HCT116 (cell line): Measurements from ENCODE around the gene ZNF112. TPM values are rescaled to one million over a fixed set of nuclear protein-coding genes. Genes with fewer than 3 reads are reported as not detected.

Experiments
- ATAC-seq: fragments of 200-7000 bp; cut with Tn5 transposase; 2 replicates; pipeline ENCODE4 v1.9.1; 2020; ENCODE audit warnings: mild to moderate bottlenecking, moderate library complexity
- BruUV-seq: library from RNA; stranded (reverse); fragments of 400-500 nt; replicated peaks from 2 replicates; lab custom pipeline; 2021; lab: Mats Ljungman, UMichigan
- CTCF ChIA-PET: fragments of 300-600 bp; sonication (Branson Sonifier 250); formaldehyde crosslinking; loops from one replicate; lab custom pipeline; 2021; ENCODE audit warnings: antibody characterized with exemption; lab: Charles Lee
- POLR2A ChIA-PET: fragments of 300-600, 350-600 bp; sonication (Branson Sonifier 250); formaldehyde crosslinking; loops from one replicate; lab custom pipeline; 2021; ENCODE audit warnings: antibody characterized with exemption; lab: Charles Lee
- RAD21 ChIA-PET, 2 experiments: fragments of 300-600 bp; sonication (Branson Sonifier 250); formaldehyde crosslinking; loops; one replicate each; lab custom pipeline; 2023; ENCODE audit warnings: low total read pairs in 2 of 2; ENCODE audit not compliant: uncharacterized antibody in 2 of 2, unreplicated experiment in 2 of 2, low non-redundant PET in 1 of 2; lab: Charles Lee
- DNase-seq: peaks from one replicate; pipeline ENCODE4 v3.0.0-alpha.2; 2010; ENCODE audit warnings: low read depth, low spot score
- H2AFZ ChIP-seq: fragments of 200-600 bp; shearing (Covaris generic), sonication (generic); 2 replicates; pipeline ENCODE4 v1.6.1; 2017; ENCODE audit warnings: low read depth, mixed run types, mixed read lengths, antibody characterized with exemption, low read length; ENCODE audit not compliant: poor library complexity, severe bottlenecking
- H3K27ac ChIP-seq: 2 replicates; pipeline ENCODE4 v1.5.1; 2012; ENCODE audit warnings: low read depth, low read length
- H3K27me3 ChIP-seq: fragments of 200-600 bp; sonication (generic); 2 replicates; pipeline ENCODE4 v1.6.1; 2016; ENCODE audit warnings: mixed run types, low read length, mixed read lengths; ENCODE audit not compliant: insufficient read depth
- H3K36me3 ChIP-seq, 2 experiments: fragments of 200-500 bp in 1 of 2; fragments of 200-600 bp in 1 of 2; sonication (Bioruptor generic) in 1 of 2; sonication (generic) in 1 of 2; 2 replicates each; pipeline versions ENCODE4 v1.5.1 to v1.6.1; 2014 to 2016; ENCODE audit warnings: low read length in 2 of 2, inconsistent platforms in 1 of 2, mixed read lengths in 1 of 2, mixed run types in 1 of 2; ENCODE audit not compliant: insufficient read depth in 2 of 2, control insufficient read depth in 1 of 2
- H3K4me1 ChIP-seq, 2 experiments: fragments of 200-600 bp in 1 of 2; sonication (generic) in 1 of 2; 2 replicates each; pipeline versions ENCODE4 v1.5.1 to v1.6.1; 2012 to 2017; ENCODE audit warnings: low read length in 2 of 2, inconsistent platforms in 1 of 2, mild to moderate bottlenecking in 1 of 2, mixed read lengths in 1 of 2, mixed run types in 1 of 2, moderate library complexity in 1 of 2; ENCODE audit not compliant: insufficient read depth in 2 of 2, control insufficient read depth in 1 of 2
- H3K4me2 ChIP-seq: fragments of 200-600 bp; sonication (generic); 2 replicates; pipeline ENCODE4 v1.6.1; 2017; ENCODE audit warnings: mixed run types, low read length, mixed read lengths
- H3K4me3 ChIP-seq, 2 experiments: fragments of 200-600 bp in 1 of 2; sonication (generic) in 1 of 2; replicated peaks in 1 of 2; 2 replicates each; pipeline ENCODE4 v1.5.1; 2011 to 2016; ENCODE audit warnings: low read length in 2 of 2, control low read depth in 1 of 2, low read depth in 1 of 2, mild to moderate bottlenecking in 1 of 2, mixed read lengths in 1 of 2, mixed run types in 1 of 2
- H3K79me2 ChIP-seq: fragments of 200-600 bp; sonication (generic); 2 replicates; pipeline ENCODE4 v1.6.1; 2017; ENCODE audit warnings: mild to moderate bottlenecking, mixed run types, low read length, moderate library complexity, mixed read lengths; ENCODE audit not compliant: insufficient read depth
- H3K9ac ChIP-seq: fragments of 200-600 bp; sonication (generic); 2 replicates; pipeline ENCODE4 v1.6.1; 2016; ENCODE audit warnings: low read length, mixed read lengths
- H3K9me2 ChIP-seq: fragments of 200-600 bp; sonication (generic), shearing (Covaris generic); 2 replicates; pipeline ENCODE4 v1.6.1; 2017; ENCODE audit warnings: mixed run types, mild to moderate bottlenecking, moderate library complexity; ENCODE audit not compliant: insufficient read depth
- H3K9me3 ChIP-seq, 2 experiments: fragments of 200-500 bp in 1 of 2; fragments of 200-600 bp in 1 of 2; sonication (Bioruptor generic) in 1 of 2; sonication (generic) in 1 of 2; 2 replicates each; pipeline ENCODE4 v1.6.1; 2014 to 2017; ENCODE audit warnings: low read length in 2 of 2, mixed read lengths in 2 of 2, inconsistent platforms in 1 of 2, low read depth in 1 of 2, mild to moderate bottlenecking in 1 of 2, mixed run types in 1 of 2, moderate library complexity in 1 of 2; ENCODE audit not compliant: control insufficient read depth in 1 of 2, insufficient read depth in 1 of 2
- H4K20me1 ChIP-seq: fragments of 200-600 bp; sonication (generic), shearing (Covaris generic); 2 replicates; pipeline ENCODE4 v1.6.1; 2017; ENCODE audit warnings: mixed run types, mild to moderate bottlenecking, moderate library complexity; ENCODE audit not compliant: insufficient read depth
- ATF3 ChIP-seq: IDR thresholded peaks from 2 replicates; pipeline ENCODE4 v1.6.1; 2012
- CEBPB ChIP-seq: IDR thresholded peaks from 2 replicates; pipeline ENCODE4 v1.6.1; 2012; ENCODE audit warnings: low read depth
- EGR1 ChIP-seq: IDR thresholded peaks from 2 replicates; pipeline ENCODE4 v1.6.1; 2012; ENCODE audit warnings: low read depth
- ELF1 ChIP-seq: IDR thresholded peaks from 2 replicates; pipeline ENCODE4 v1.6.1; 2012; ENCODE audit warnings: low read depth, borderline replicate concordance
- EZH2 ChIP-seq: fragments of 200-600 bp; sonication (generic); IDR thresholded peaks from 2 replicates; pipeline ENCODE4 v1.6.1; 2017; ENCODE audit warnings: antibody characterized with exemption, mixed run types
- EZH2phosphoT487 ChIP-seq: fragments of 200-600 bp; IDR thresholded peaks from 2 replicates; pipeline ENCODE4 v1.6.1; 2018; ENCODE audit warnings: antibody characterized with exemption, borderline replicate concordance
- FOSL1 ChIP-seq: IDR thresholded peaks from 2 replicates; pipeline ENCODE4 v1.6.1; 2012; ENCODE audit warnings: low read depth
- JUND ChIP-seq: IDR thresholded peaks from 2 replicates; pipeline ENCODE4 v1.6.1; 2012
- POLR2A ChIP-seq: IDR thresholded peaks from 2 replicates; pipeline ENCODE4 v1.7.0; 2011; ENCODE audit warnings: borderline replicate concordance; ENCODE audit not compliant: insufficient read depth, insufficient read length; ENCODE audit errors: extremely low read depth
- RAD21 ChIP-seq: IDR thresholded peaks from 2 replicates; pipeline ENCODE4 v1.6.1; 2012; ENCODE audit warnings: low read depth, mild to moderate bottlenecking
- SIN3A ChIP-seq: IDR thresholded peaks from 2 replicates; pipeline ENCODE4 v1.6.1; 2012; ENCODE audit warnings: low read depth
- SP1 ChIP-seq: IDR thresholded peaks from 2 replicates; pipeline ENCODE4 v1.6.1; 2012; ENCODE audit warnings: low read depth
- ZBTB33 ChIP-seq: IDR thresholded peaks from 2 replicates; pipeline ENCODE4 v1.6.1; 2011; ENCODE audit warnings: mild to moderate bottlenecking, low read length, moderate library complexity; ENCODE audit not compliant: insufficient replicate concordance; ENCODE audit errors: extremely low read depth
- ZFX ChIP-seq: fragments of 450-650 bp; IDR thresholded peaks from 2 replicates; pipeline ENCODE4 v1.6.1; 2017
- intact Hi-C: fragments of 100-400 bp; cut with micrococcal nuclease; formaldehyde crosslinking; loops from 2 replicates; pipeline ENCODE4 v1.10.0; 2022
- total RNA-seq: library from RNA; stranded (reverse); gene quantifications from one replicate; pipeline ENCODE4 v1.2.1, GENCODE V29; 2021; ENCODE audit not compliant: unreplicated experiment
- TF ChIP-seq, protein P1 (sequence below), 3 experiments: fragments of 200-600 bp in 1 of 3; sonication (generic) in 1 of 3; IDR thresholded peaks in 2 of 3; conservative IDR thresholded peaks in 1 of 3; 2 replicates each; pipeline ENCODE4 v1.5.1; 2012 to 2017; ENCODE audit warnings: low read depth in 2 of 3, low read length in 2 of 3, antibody characterized with exemption in 1 of 3, borderline replicate concordance in 1 of 3, control low read depth in 1 of 3, mild to moderate bottlenecking in 1 of 3, mixed read lengths in 1 of 3, mixed run types in 1 of 3, moderate library complexity in 1 of 3; ENCODE audit not compliant: insufficient read depth in 1 of 3

The ZNF112 gene
- total RNA-seq, 1 experiment from 2014 or later = 3.6 TPM

DNA sequence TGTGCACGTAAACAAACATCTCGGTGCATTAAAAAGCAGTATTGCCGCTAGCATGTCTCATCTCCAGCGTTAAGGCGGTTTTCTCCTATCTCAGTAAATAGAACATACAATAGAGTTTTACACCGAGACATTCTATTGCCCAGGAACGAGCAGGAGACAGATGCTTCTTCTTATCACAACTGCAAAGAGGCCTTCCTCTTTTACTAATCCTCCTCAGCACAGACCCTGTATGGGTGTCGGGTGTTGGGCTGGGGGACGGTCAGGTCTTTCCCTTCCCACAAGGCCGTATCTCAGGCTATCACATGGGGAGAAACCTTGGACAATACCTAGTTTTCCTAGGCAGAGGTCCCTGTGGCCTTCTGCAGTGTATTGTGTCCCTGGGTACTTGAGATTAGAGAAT, 75.6 kb downstream of the ZNF112 start:
- Histone ChIP-seq H3K27me3 (no peaks in the 10 kb centered on the region), H3K36me3 (no peaks in the 10 kb centered on the region), H4K20me1 (no peaks in the 10 kb centered on the region), H3K9me3 (0 out of 4 replicates have a peak, but pooled peaks cover 0 to 3% of the 10 kb centered on the region in 2 experiments), H3K4me2 (no peak overlapping the region), H3K27ac (no peak overlapping the region), H3K79me2 (no peaks in the 10 kb centered on the region), H3K9me2 (no peaks in the 10 kb centered on the region), H2AFZ (no peak overlapping the region), H3K4me1 (no peaks in the 10 kb centered on the region; a peak in 1 of 4 replicates), H3K4me3 (no peak overlapping the region), H3K9ac (no peak overlapping the region)
- ATAC-seq (no peak), DNase-seq (no peak)
- no TSS peak for BruUV-seq
- POLR2A ChIA-PET = no interaction called here
- TF ChIP-seq ELF1 (no peak), FOSL1 (no peak), POLR2A (no peak), RAD21 (no peak), EGR1 (no peak), ATF3 (no peak)
- TF ChIP-seq, protein P1, sequence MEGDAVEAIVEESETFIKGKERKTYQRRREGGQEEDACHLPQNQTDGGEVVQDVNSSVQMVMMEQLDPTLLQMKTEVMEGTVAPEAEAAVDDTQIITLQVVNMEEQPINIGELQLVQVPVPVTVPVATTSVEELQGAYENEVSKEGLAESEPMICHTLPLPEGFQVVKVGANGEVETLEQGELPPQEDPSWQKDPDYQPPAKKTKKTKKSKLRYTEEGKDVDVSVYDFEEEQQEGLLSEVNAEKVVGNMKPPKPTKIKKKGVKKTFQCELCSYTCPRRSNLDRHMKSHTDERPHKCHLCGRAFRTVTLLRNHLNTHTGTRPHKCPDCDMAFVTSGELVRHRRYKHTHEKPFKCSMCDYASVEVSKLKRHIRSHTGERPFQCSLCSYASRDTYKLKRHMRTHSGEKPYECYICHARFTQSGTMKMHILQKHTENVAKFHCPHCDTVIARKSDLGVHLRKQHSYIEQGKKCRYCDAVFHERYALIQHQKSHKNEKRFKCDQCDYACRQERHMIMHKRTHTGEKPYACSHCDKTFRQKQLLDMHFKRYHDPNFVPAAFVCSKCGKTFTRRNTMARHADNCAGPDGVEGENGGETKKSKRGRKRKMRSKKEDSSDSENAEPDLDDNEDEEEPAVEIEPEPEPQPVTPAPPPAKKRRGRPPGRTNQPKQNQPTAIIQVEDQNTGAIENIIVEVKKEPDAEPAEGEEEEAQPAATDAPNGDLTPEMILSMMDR (IDR thresholded peaks at IDR 0.05 in 2 of 3, conservative IDR thresholded peaks at IDR 0.05 in 1 of 3; ENCODE audit: borderline replicate concordance in 1 of 3, insufficient read depth in 1 of 3, low read depth in 2 of 3, low read length in 2 of 3) = no peak
- CTCF ChIA-PET = no interaction called here
- RAD21 ChIA-PET = no interaction called here
- intact Hi-C loops = no loop called here

DNA sequence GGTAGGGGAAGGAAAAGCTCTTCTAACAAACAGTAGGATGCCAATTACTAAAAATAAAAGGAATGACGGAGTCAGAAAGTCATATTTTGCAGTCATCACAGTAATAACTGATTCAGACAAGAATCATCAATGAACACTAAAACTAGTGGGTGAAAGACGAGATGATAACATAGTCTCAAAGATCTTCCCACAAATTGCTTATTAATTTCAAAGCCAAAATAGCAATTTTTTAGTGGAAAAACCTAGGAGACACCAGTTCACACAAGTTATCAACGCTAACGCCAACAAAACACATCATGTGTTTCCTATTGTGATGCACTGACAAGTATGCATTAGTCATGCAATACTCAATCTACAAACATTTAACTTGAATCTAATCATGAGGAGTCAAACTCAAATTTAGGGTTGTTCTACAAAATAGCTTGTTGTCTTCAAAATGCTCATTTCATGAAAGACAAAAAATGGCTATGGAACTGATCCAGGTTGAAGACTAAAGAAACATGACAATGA, 78.2 kb downstream of the ZNF112 start:
- H3K27ac ChIP-seq = no peak overlapping the region
- H3K79me2 ChIP-seq = no peaks in the 10 kb centered on the region
- H2AFZ ChIP-seq = no peak overlapping the region
- H3K4me2 ChIP-seq = no peak overlapping the region
- no peak for ATAC-seq
- ChIA-PET RAD21 (no interaction called here), POLR2A (no interaction called here), CTCF (no interaction called here)
- DNase-seq = no peak
- no peaks in the 10 kb centered on the region; a peak in 1 of 4 replicates for H3K4me1 ChIP-seq
- intact Hi-C loops = no loop called here
- H3K9me2 ChIP-seq = no peaks in the 10 kb centered on the region
- BruUV-seq = no TSS peak
- H3K9me3 ChIP-seq = peaks cover 0 to 7% of the 10 kb centered on the region in 2 experiments; a peak in 2 of 4 replicates
- H3K27me3 ChIP-seq = no peaks in the 10 kb centered on the region
- TF ChIP-seq EZH2 (no peak), JUND (no peak), SIN3A (no peak), SP1 (no peak), FOSL1 (no peak), EGR1 (no peak), ZFX (no peak), ZBTB33 (no peak), EZH2phosphoT487 (no peak), CEBPB (no peak)
- TF ChIP-seq, protein P1 (IDR thresholded peaks at IDR 0.05 in 2 of 3, conservative IDR thresholded peaks at IDR 0.05 in 1 of 3; ENCODE audit: borderline replicate concordance in 1 of 3, insufficient read depth in 1 of 3, low read depth in 2 of 3, low read length in 2 of 3) = no peak
- H3K9ac ChIP-seq = no peak overlapping the region
- H4K20me1 ChIP-seq = no peaks in the 10 kb centered on the region
- H3K4me3 ChIP-seq = no peak overlapping the region
- 0 out of 4 replicates have a peak, but pooled peaks cover 0 to 3% of the 10 kb centered on the region in 2 experiments for H3K36me3 ChIP-seq
